GM12872 (cell line): ENCODE data around the gene ATF4.

ENCODE experiments used
- TF ChIP-seq, protein P1 (sequence below): IDR thresholded peaks from 3 replicates; pipeline ENCODE4 v1.5.1; 2011; ENCODE audit warnings: low read depth, mild to moderate bottlenecking, low read length, moderate library complexity; ENCODE audit not compliant: insufficient read depth

Gene ATF4

DNA sequence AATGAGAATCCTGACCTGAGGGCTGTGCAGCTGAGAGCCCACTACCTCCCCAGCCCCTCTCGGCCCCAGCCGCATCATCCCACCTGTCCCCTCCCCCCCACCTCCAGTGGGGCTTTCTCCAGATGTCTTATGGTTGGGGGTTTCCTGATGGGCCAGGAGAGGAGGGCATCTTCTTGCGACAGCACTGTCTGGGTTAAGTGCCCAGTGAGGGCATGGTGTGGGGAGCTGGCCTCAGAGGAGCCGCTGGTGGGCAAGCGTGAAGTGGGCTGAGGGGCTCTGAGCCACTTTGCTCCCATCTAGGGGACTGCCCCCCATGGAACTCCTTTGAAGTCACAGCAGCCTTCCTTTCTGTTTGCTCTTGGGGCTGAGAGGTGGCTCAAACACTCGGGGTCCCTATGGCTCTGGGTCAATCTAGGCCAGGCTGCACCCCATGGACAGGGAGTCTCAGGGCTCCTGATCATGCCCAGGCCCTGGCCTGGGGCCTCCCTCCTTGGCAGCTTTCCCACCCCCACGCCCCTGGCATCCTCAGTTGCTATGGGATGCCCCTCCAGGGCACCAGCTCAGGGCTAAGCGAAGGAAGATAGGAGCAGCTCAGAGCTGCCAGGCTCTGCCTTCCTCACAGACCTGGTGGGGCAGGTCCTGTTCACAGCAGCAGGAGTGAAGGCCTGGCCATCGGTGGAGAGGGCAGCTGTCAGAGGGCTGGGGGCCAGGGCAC is 29.2 kb upstream of the ATF4 start:
- TF ChIP-seq, protein P1, sequence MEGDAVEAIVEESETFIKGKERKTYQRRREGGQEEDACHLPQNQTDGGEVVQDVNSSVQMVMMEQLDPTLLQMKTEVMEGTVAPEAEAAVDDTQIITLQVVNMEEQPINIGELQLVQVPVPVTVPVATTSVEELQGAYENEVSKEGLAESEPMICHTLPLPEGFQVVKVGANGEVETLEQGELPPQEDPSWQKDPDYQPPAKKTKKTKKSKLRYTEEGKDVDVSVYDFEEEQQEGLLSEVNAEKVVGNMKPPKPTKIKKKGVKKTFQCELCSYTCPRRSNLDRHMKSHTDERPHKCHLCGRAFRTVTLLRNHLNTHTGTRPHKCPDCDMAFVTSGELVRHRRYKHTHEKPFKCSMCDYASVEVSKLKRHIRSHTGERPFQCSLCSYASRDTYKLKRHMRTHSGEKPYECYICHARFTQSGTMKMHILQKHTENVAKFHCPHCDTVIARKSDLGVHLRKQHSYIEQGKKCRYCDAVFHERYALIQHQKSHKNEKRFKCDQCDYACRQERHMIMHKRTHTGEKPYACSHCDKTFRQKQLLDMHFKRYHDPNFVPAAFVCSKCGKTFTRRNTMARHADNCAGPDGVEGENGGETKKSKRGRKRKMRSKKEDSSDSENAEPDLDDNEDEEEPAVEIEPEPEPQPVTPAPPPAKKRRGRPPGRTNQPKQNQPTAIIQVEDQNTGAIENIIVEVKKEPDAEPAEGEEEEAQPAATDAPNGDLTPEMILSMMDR = no peak

DNA sequence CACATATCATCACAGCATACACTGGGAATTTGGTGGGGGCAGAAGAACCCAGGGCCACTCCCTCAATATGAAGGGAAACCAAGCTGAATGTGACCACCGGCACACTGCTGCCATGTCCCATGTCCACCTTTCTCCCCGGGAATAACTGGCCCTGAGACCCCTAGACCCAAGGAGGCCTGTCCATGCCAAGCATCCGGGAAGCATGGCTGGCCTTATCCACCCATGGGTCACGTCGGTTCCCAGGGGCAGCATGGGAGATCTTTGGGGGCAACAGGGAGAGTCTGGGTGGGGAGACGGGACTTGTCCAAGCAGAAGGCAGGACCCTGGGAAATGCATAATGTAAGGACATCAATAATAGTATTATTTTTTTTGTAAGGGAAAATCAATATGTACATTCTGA is 28.7 kb upstream of the ATF4 start:
- TF ChIP-seq, protein P1 = no peak

DNA sequence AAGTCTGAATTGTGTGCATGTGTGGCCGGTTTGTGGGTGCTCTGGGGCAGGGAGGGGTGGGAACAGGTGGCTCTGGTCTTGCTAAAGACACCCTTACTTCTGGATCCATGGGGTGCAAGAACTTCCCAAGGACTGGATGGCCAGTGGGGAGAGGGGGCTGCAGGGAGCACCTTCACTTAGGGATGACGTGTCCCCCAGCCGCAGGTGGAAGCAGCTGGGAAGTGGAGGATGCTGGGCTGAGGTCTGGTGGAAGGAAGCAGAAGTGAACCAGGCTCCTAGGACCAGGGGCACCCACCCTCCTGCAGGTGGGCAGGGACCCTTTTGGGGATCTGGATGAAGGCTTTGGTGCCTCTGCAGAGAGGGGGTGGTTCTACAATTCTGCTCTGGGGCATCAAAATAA is 28.2 kb upstream of the ATF4 start:
- TF ChIP-seq, protein P1 = no peak

DNA sequence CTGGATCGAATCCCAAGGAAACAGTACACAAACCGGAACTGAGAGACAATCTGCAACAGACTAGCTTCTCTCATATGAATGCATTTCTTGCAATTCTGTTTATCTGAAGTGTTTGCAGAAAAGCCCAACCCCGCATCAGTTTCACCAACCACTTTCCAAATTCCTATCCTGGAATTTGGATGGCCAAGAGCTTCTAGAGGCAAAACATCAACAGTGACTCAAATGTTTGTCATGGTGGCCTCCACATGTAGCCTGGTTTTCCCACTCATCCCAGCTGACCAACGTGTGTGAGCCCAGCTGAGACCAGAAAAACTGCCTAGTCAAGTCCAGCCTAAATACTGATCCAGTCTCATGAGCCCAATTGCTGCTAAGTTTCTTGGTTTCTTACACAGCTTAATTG is 26.6 kb upstream of the ATF4 start:
- TF ChIP-seq, protein P1 = no peak

DNA sequence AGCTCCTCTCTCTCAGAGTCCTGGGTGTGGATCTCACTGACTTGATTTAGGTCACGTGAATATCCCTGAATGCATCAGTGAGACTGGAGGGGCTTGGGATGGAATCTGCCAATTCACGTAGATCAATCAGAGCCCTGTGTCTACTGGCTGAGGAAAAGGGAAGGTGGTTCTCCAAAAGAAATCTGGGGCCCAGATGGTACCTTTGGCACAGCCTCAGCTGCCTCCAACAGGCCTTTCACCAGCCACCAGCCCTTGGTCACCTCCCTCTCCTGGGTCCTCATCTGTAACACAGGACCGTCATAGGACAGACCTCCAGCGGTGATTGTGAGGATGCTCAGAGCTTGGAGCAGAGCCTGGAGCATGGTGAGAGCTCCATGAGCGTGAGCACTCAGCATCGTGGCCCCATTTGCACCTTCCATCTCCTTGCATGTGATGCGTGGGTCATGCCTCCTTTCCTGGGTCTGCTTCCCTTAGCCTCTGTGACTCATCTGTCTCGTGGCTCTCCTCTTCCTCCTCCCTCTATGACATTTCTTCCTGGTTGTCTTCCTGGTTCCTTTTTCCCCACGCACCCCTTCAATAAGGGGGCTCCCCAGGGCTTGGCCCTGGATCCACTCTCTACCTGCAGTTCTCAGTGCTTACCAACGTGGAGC is 25.8 kb upstream of the ATF4 start:
- TF ChIP-seq, protein P1 = no peak

DNA sequence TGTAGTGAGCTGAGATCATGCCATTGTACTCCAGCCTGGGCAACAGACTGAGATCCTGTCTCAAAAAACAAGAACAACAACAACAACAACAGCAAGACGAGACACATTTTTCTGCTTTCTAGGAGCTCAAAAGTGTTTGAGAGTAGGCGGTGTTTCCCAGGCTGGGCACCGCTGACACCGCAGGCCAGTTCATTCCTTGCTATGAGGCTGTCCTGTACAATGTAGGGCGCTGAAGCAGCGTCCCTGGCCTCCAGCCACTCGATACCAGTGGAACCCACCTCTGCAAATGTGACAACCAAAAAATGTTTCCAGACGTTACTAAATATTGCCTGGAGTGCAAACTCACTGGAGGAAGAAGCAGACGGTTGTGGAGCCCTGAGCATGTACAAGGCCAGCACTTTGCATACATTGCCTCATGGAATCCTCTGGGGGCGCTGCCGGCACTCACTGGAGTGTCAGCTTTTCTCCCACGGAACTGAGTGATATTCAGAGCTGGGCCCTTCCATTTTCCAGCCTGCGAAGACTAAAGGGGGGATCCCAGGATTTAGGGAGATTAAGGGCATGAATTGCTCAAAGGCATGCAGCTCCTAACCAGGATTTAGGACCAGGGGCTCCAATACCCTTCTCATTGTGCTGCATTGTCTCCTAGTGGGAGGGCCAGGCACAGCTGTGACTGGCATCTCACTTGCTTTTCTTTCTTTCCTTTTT is 24.1 kb upstream of the ATF4 start:
- TF ChIP-seq, protein P1 = peak; percentile 86

DNA sequence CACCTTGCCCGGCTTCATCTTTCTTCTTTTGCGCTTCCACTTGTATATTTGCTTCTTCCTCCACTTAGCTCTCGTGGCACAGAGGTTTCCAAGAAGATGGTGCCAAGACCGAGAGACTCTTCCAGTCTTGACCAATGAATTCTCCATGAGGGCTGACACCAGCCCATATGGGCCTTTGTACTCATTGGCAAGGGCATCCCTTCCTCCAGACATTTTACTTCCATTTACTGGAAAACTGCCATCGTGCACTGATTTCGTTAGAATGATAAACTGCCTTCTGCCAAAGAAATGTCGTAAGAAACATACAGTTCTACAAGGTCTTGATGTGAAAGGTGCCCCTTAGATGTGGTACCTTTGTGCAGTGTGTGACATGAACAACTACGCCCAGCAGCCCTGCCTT is 22.9 kb upstream of the ATF4 start:
- TF ChIP-seq, protein P1 = no peak
